Activated CD8-positive, alpha-beta T cell treated with anti-CD3 and anti-CD28 coated beads, Interleukin-2, amount 10 ng/mL, durations not matched to agents 7 days and 5 days (primary cell): Measurements from ENCODE around the gene CDC123. TPM values are rescaled to one million over a fixed set of nuclear protein-coding genes. Genes with fewer than 3 reads are reported as not detected.

Experiments used
- ATAC-seq: fragments of 150-1000 bp; cut with Tn5 transposase; one replicate; pipeline ENCODE4 v1.10.0; 2021; ENCODE audit warnings: moderate library complexity
- CTCF ChIA-PET: fragments of 350-600 bp; sonication (Branson Sonifier 250); formaldehyde crosslinking; loops from one replicate; lab custom pipeline; 2021; ENCODE audit warnings: antibody characterized with exemption; lab: Charles Lee
- POLR2A ChIA-PET: fragments of 350-600 bp; sonication (Branson Sonifier 250); formaldehyde crosslinking; loops from one replicate; lab custom pipeline; 2021; ENCODE audit warnings: antibody characterized with exemption; lab: Charles Lee
- DNase-seq: peaks from one replicate; pipeline ENCODE4 v3.0.0-alpha.2; 2020
- H3K27ac Mint-ChIP-seq: one replicate; pipeline ENCODE4 v1.8.0; 2021; ENCODE audit warnings: mild to moderate bottlenecking, mixed read lengths
- H3K27me3 Mint-ChIP-seq: one replicate; pipeline ENCODE4 v1.8.0; 2021; ENCODE audit warnings: low read depth, mixed read lengths
- H3K36me3 Mint-ChIP-seq: one replicate; pipeline ENCODE4 v1.8.0; 2021; ENCODE audit warnings: low read depth, mixed read lengths
- H3K4me1 Mint-ChIP-seq: one replicate; pipeline ENCODE4 v1.8.0; 2021; ENCODE audit warnings: low read depth, mixed read lengths
- H3K4me3 Mint-ChIP-seq: one replicate; pipeline ENCODE4 v1.8.0; 2021; ENCODE audit warnings: mild to moderate bottlenecking, mixed read lengths
- H3K9me3 Mint-ChIP-seq: one replicate; pipeline ENCODE4 v1.8.0; 2022; ENCODE audit warnings: mixed read lengths; ENCODE audit not compliant: insufficient read depth
- total RNA-seq, 2 experiments: library from RNA; stranded (reverse); gene quantifications; one replicate each; pipeline ENCODE4 v1.2.3, GENCODE V29; 2021

CDC123 gene
- total RNA-seq, 2 experiments from 2014 or later, result 99.0 to 102 TPM

GRCh38 chr10:12193193-12193592 lies 2.8 kb upstream of the CDC123 start:
- H3K36me3 Mint-ChIP-seq, result peaks cover 40% of the 10 kb centered on the region
- CTCF ChIA-PET, result interaction anchor here (0.8 to 0.9 kb wide), 2 partner anchors 10 to 19 kb away, joined by 3 to 4 read pairs; no protein-coding TSS in a partner anchor
- no peak overlapping the region for H3K4me3 Mint-ChIP-seq
- ATAC-seq (no peak), DNase-seq (no peak)
- POLR2A ChIA-PET, result interaction anchor here (0.6 to 1.1 kb wide), 4 partner anchors 11 to 517 kb away, joined by 3 to 7 read pairs (median 4); no protein-coding TSS in a partner anchor
- H3K27me3 Mint-ChIP-seq, result no peaks in the 10 kb centered on the region
- peaks cover 44% of the 10 kb centered on the region for H3K4me1 Mint-ChIP-seq
- no peak overlapping the region for H3K27ac Mint-ChIP-seq
- no peaks in the 10 kb centered on the region for H3K9me3 Mint-ChIP-seq

- Mint-ChIP-seq H3K4me3 (peak overlapping the region; percentile 93), H3K27ac (peak overlapping the region; percentile 98), H3K9me3 (no peaks in the 10 kb centered on the region), H3K27me3 (no peaks in the 10 kb centered on the region), H3K36me3 (peaks cover 47% of the 10 kb centered on the region), H3K4me1 (peaks cover 53% of the 10 kb centered on the region)
- POLR2A ChIA-PET, result interaction anchor here (1.0 to 2.7 kb wide), 6 partner anchors 8 to 152 kb away, joined by 3 to 19 read pairs (median 10); partner anchors contain the start of gene UPF2
- DNase-seq, result peak; percentile 58
- CTCF ChIA-PET, result interaction anchor here (1.9 to 13.1 kb wide), 2 partner anchors 8 to 20 kb away, joined by 12 to 102 read pairs; no protein-coding TSS in a partner anchor
- ATAC-seq, result no peak
Observed at GRCh38 chr10:12194752-12195271, 1.2 kb upstream of the CDC123 start.

- Mint-ChIP-seq H3K27ac (peak overlapping the region; percentile 98), H3K4me3 (peak overlapping the region; percentile 93), H3K9me3 (no peaks in the 10 kb centered on the region), H3K27me3 (no peaks in the 10 kb centered on the region), H3K4me1 (peaks cover 53% of the 10 kb centered on the region), H3K36me3 (peaks cover 47% of the 10 kb centered on the region)
- peak; percentile 7 for ATAC-seq
- ChIA-PET POLR2A (interaction anchor here (0.9 to 2.7 kb wide), 10 partner anchors 8 to 1105 kb away, joined by 3 to 19 read pairs (median 6); partner anchors contain the start of genes PHYH and UPF2), CTCF (interaction anchor here (0.9 to 13.1 kb wide), 5 partner anchors 9 to 65 kb away, joined by 3 to 102 read pairs (median 4); no protein-coding TSS in a partner anchor)
- DNase-seq, result no peak
Observed at GRCh38 chr10:12195281-12195602, 746 bp upstream of the CDC123 start.

GRCh38 chr10:12196531-12197211 lies 683 bp downstream of the CDC123 start:
- H3K9me3 Mint-ChIP-seq, result no peaks in the 10 kb centered on the region
- H3K36me3 Mint-ChIP-seq, result peaks cover 56% of the 10 kb centered on the region
- DNase-seq (no peak), ATAC-seq (no peak)
- ChIA-PET POLR2A (interaction anchor here (0.9 to 2.2 kb wide), 5 partner anchors 9 to 67 kb away, joined by 3 to 19 read pairs (median 9); no protein-coding TSS in a partner anchor), CTCF (interaction anchor here (1.3 to 13.1 kb wide), 5 partner anchors 10 to 74 kb away, joined by 3 to 102 read pairs (median 5); no protein-coding TSS in a partner anchor)
- peaks cover 57% of the 10 kb centered on the region for H3K4me1 Mint-ChIP-seq
- H3K27ac Mint-ChIP-seq, result peak overlapping the region; percentile 98
- H3K4me3 Mint-ChIP-seq, result peak overlapping the region; percentile 93
- H3K27me3 Mint-ChIP-seq, result no peaks in the 10 kb centered on the region

GRCh38 chr10:12198156-12198555 lies 2.2 kb downstream of the CDC123 start:
- Mint-ChIP-seq H3K4me1 (peaks cover 60% of the 10 kb centered on the region), H3K4me3 (peak overlapping the region; percentile 53), H3K27me3 (no peaks in the 10 kb centered on the region), H3K9me3 (no peaks in the 10 kb centered on the region), H3K27ac (no peak overlapping the region), H3K36me3 (peaks cover 57% of the 10 kb centered on the region)
- POLR2A ChIA-PET, result interaction anchor here (1.6 kb wide), 1 partner anchor 68 kb away, joined by 5 read pairs; no protein-coding TSS in a partner anchor
- ATAC-seq (no peak), DNase-seq (no peak)
- CTCF ChIA-PET, result interaction anchor here (0.8 to 13.1 kb wide), 3 partner anchors 14 to 415 kb away, joined by 3 to 102 read pairs (median 3); no protein-coding TSS in a partner anchor

- no peak overlapping the region for H3K27ac Mint-ChIP-seq
- peaks cover 59% of the 10 kb centered on the region for H3K36me3 Mint-ChIP-seq
- DNase-seq (no peak), ATAC-seq (no peak)
- H3K4me1 Mint-ChIP-seq, result peaks cover 52% of the 10 kb centered on the region
- H3K9me3 Mint-ChIP-seq, result no peaks in the 10 kb centered on the region
- no peak overlapping the region for H3K4me3 Mint-ChIP-seq
- ChIA-PET CTCF (interaction anchor here (0.9 to 13.1 kb wide), 2 partner anchors 14 to 284 kb away, joined by 3 to 102 read pairs; no protein-coding TSS in a partner anchor), POLR2A (no interaction called here)
- no peaks in the 10 kb centered on the region for H3K27me3 Mint-ChIP-seq
Observed at GRCh38 chr10:12200850-12201249, 4.9 kb downstream of the CDC123 start.

- peak overlapping the region; percentile 68 for H3K27ac Mint-ChIP-seq
- H3K9me3 Mint-ChIP-seq, result no peaks in the 10 kb centered on the region
- H3K4me1 Mint-ChIP-seq, result peaks cover 51% of the 10 kb centered on the region
- ChIA-PET POLR2A (no interaction called here), CTCF (interaction anchor here (0.8 to 13.1 kb wide), 3 partner anchors 14 to 510 kb away, joined by 3 to 102 read pairs (median 3); no protein-coding TSS in a partner anchor)
- H3K27me3 Mint-ChIP-seq, result no peaks in the 10 kb centered on the region
- DNase-seq, result peak; percentile 27
- no peak overlapping the region for H3K4me3 Mint-ChIP-seq
- peak; percentile 40 for ATAC-seq
- peaks cover 55% of the 10 kb centered on the region for H3K36me3 Mint-ChIP-seq
Observed at GRCh38 chr10:12201543-12201942, 5.6 kb downstream of the CDC123 start.

GRCh38 chr10:12202226-12202625 lies 6.2 kb downstream of the CDC123 start:
- no peak overlapping the region for H3K4me3 Mint-ChIP-seq
- CTCF ChIA-PET, result interaction anchor here (0.8 to 13.1 kb wide), 2 partner anchors 13 to 510 kb away, joined by 3 to 102 read pairs; no protein-coding TSS in a partner anchor
- POLR2A ChIA-PET, result no interaction called here
- H3K36me3 Mint-ChIP-seq, result peaks cover 56% of the 10 kb centered on the region
- H3K9me3 Mint-ChIP-seq, result no peaks in the 10 kb centered on the region
- peak overlapping the region; percentile 34 for H3K27ac Mint-ChIP-seq
- H3K4me1 Mint-ChIP-seq, result peaks cover 52% of the 10 kb centered on the region
- no peaks in the 10 kb centered on the region for H3K27me3 Mint-ChIP-seq
- ATAC-seq, result peak; percentile 66
- no peak for DNase-seq

GRCh38 chr10:12205082-12205481 lies 9.1 kb downstream of the CDC123 start:
- DNase-seq (no peak), ATAC-seq (no peak)
- Mint-ChIP-seq H3K4me1 (peaks cover 37% of the 10 kb centered on the region), H3K36me3 (peaks cover 64% of the 10 kb centered on the region), H3K9me3 (no peaks in the 10 kb centered on the region), H3K27me3 (no peaks in the 10 kb centered on the region), H3K27ac (no peak overlapping the region), H3K4me3 (no peak overlapping the region)
- CTCF ChIA-PET, result interaction anchor here (13.1 kb wide), 1 partner anchor 10 kb away, joined by 102 read pairs; no protein-coding TSS in a partner anchor
- POLR2A ChIA-PET, result interaction anchor here (0.5 to 0.6 kb wide), 2 partner anchors 473 to 534 kb away, joined by 3 to 5 read pairs; no protein-coding TSS in a partner anchor

GRCh38 chr10:12207114-12207513 lies 11.1 kb downstream of the CDC123 start:
- POLR2A ChIA-PET, result no interaction called here
- no peaks in the 10 kb centered on the region for H3K27me3 Mint-ChIP-seq
- no peak overlapping the region for H3K4me3 Mint-ChIP-seq
- CTCF ChIA-PET, result interaction anchor here (13.1 kb wide), 1 partner anchor 8 kb away, joined by 102 read pairs; no protein-coding TSS in a partner anchor
- H3K36me3 Mint-ChIP-seq, result peaks cover 60% of the 10 kb centered on the region
- DNase-seq (no peak), ATAC-seq (no peak)
- H3K9me3 Mint-ChIP-seq, result no peaks in the 10 kb centered on the region
- H3K4me1 Mint-ChIP-seq, result peaks cover 21% of the 10 kb centered on the region
- H3K27ac Mint-ChIP-seq, result no peak overlapping the region

- peaks cover 58% of the 10 kb centered on the region for H3K36me3 Mint-ChIP-seq
- POLR2A ChIA-PET, result no interaction called here
- H3K4me3 Mint-ChIP-seq, result no peak overlapping the region
- no peak for ATAC-seq
- H3K4me1 Mint-ChIP-seq, result peaks cover 9% of the 10 kb centered on the region
- no peaks in the 10 kb centered on the region for H3K9me3 Mint-ChIP-seq
- H3K27ac Mint-ChIP-seq, result no peak overlapping the region
- CTCF ChIA-PET, result interaction anchor here (1.6 kb wide), 1 partner anchor 693 kb away, joined by 3 read pairs; no protein-coding TSS in a partner anchor
- no peaks in the 10 kb centered on the region for H3K27me3 Mint-ChIP-seq
- DNase-seq, result no peak
Observed at GRCh38 chr10:12208460-12208859, 12.5 kb downstream of the CDC123 start.
